DND-41 (cell line): ENCODE data around the gene FHL2.

Experiments used
- ATAC-seq: fragments of 200-7000 bp; cut with Tn5 transposase; 3 replicates; pipeline ENCODE4 v1.9.1; 2021; ENCODE audit warnings: low read depth; ENCODE audit not compliant: insufficient read depth
- DNase-seq: peaks from one replicate; pipeline ENCODE4 v3.0.0-alpha.2; 2020
- H2AFZ ChIP-seq: 2 replicates; pipeline ENCODE4 v1.6.0; 2012; ENCODE audit warnings: low read depth, low read length
- H3K27ac ChIP-seq: 2 replicates; pipeline ENCODE4 v1.5.1; 2012; ENCODE audit warnings: low read length, inconsistent platforms
- H3K27me3 ChIP-seq: fragments of 200-600 bp; sonication (generic); 2 replicates; pipeline ENCODE4 v1.6.0; 2012; ENCODE audit warnings: low read length, mild to moderate bottlenecking, inconsistent platforms; ENCODE audit not compliant: insufficient read depth, poor library complexity
- H3K36me3 ChIP-seq: 2 replicates; pipeline ENCODE4 v1.5.1; 2012; ENCODE audit warnings: low read length, inconsistent platforms; ENCODE audit not compliant: insufficient read depth
- H3K4me1 ChIP-seq: 2 replicates; pipeline ENCODE4 v1.5.1; 2012; ENCODE audit warnings: mild to moderate bottlenecking, low read length; ENCODE audit not compliant: insufficient read depth
- H3K4me2 ChIP-seq: 2 replicates; pipeline ENCODE4 v1.6.0; 2012; ENCODE audit warnings: mild to moderate bottlenecking, moderate library complexity, low read length, inconsistent platforms; ENCODE audit not compliant: insufficient read depth
- H3K4me3 ChIP-seq, 2 experiments: fragments of 200-600 bp in 1 of 2; shearing (Covaris generic) in 1 of 2; 2 replicates each; pipeline ENCODE4 v1.5.1; 2012 to 2016; ENCODE audit warnings: inconsistent platforms in 2 of 2, low read length in 2 of 2, mild to moderate bottlenecking in 2 of 2, low read depth in 1 of 2, moderate library complexity in 1 of 2
- H3K79me2 ChIP-seq: 2 replicates; pipeline ENCODE4 v1.6.0; 2012; ENCODE audit warnings: low read length, inconsistent platforms; ENCODE audit not compliant: insufficient read depth
- H3K9ac ChIP-seq: 2 replicates; pipeline ENCODE4 v1.6.0; 2012; ENCODE audit warnings: low read depth, mild to moderate bottlenecking, inconsistent platforms, low read length, moderate library complexity
- H3K9me3 ChIP-seq: 2 replicates; pipeline ENCODE4 v1.5.1; 2012; ENCODE audit warnings: low read length, moderate library complexity, mild to moderate bottlenecking, inconsistent platforms; ENCODE audit not compliant: insufficient read depth, severe bottlenecking
- H4K20me1 ChIP-seq: 2 replicates; pipeline ENCODE4 v1.6.0; 2012; ENCODE audit warnings: low read length; ENCODE audit not compliant: insufficient read depth
- EZH2 ChIP-seq: IDR thresholded peaks from 3 replicates; pipeline ENCODE4 v1.6.1; 2012; ENCODE audit warnings: borderline replicate concordance, low read depth, mild to moderate bottlenecking, moderate library complexity, low read length, inconsistent platforms; ENCODE audit not compliant: severe bottlenecking
- TF ChIP-seq, protein P1 (sequence below): IDR thresholded peaks from 2 replicates; pipeline ENCODE4 v1.5.1; 2012; ENCODE audit warnings: borderline replicate concordance, low read length, moderate library complexity, mild to moderate bottlenecking; ENCODE audit not compliant: poor library complexity, severe bottlenecking; ENCODE audit errors: extremely low read depth

The FHL2 gene

DNA sequence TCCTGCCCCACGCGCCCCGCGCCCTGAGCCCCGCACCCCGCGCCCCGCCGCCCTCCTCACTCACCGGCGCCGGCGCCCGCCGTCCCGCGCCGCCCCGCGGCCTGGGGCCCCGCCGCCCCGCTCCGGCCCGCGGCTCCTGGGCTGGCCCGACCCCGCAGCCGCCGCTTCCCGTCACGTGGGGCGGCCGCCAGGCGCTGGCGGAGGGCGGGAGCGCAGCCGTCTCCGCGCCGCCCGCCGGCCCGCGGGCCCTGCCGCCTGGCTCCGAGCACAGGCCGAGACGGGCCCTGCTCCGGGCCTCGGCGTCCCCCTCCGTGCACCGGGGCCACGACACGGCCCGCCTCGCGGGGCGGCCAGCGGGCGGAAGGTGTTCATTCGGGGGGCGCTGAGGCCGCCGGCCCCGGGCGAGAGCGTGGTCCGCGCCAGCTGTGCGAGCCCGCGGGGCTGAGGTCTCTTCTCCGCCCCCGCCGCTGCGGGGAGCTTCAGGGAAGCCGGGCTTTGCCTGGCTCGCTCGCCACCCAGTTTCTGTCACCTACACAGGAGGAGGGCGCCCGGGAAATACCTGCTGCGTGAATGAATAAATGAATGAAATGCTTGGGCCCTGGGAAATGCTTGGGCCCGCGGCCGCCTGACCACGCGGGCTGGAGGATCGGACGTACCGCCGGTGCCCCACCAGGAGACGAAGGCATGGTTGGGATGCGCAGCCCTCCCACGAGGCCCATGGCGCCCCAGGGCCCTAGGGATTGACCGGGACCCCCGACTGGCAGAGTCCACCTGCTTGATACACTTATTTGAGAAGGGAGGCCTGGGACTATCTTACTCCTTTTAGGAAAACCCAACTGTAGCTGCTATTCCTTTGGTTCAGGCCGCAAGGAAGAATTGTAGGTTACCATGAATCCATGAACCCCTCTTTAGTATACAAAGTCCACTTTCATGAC, 69.0 kb downstream of the FHL2 start, which contains the start of gene TGFBRAP1:
TSS of gene TGFBRAP1 (minus strand) at position 175 of the 935 bp plus-strand sequence. CDS start 21,434 bp downstream, outside the sequence.
- Histone ChIP-seq H3K4me1 (peaks cover 25% of the 10 kb centered on the region), H3K9me3 (no peaks in the 10 kb centered on the region), H3K27ac (peak within 1 kb of the TSS; percentile 88), H3K4me3 (peak within 1 kb of the TSS; percentile 73 to 86), H4K20me1 (peaks cover 10% of the 10 kb centered on the region; the same call in 1 of the 2 replicates), H3K27me3 (no peaks in the 10 kb centered on the region), H3K79me2 (peaks cover 54% of the 10 kb centered on the region), H2AFZ (peak within 1 kb of the TSS; percentile 94), H3K36me3 (peaks cover 10% of the 10 kb centered on the region; the same call in 1 of the 2 replicates), H3K9ac (peak within 1 kb of the TSS; percentile 99), H3K4me2 (peak within 1 kb of the TSS; percentile 95)
- ATAC-seq = peak; percentile 85
- peak; percentile 56 for DNase-seq
- no peak for TF ChIP-seq EZH2
- TF ChIP-seq, protein P1, sequence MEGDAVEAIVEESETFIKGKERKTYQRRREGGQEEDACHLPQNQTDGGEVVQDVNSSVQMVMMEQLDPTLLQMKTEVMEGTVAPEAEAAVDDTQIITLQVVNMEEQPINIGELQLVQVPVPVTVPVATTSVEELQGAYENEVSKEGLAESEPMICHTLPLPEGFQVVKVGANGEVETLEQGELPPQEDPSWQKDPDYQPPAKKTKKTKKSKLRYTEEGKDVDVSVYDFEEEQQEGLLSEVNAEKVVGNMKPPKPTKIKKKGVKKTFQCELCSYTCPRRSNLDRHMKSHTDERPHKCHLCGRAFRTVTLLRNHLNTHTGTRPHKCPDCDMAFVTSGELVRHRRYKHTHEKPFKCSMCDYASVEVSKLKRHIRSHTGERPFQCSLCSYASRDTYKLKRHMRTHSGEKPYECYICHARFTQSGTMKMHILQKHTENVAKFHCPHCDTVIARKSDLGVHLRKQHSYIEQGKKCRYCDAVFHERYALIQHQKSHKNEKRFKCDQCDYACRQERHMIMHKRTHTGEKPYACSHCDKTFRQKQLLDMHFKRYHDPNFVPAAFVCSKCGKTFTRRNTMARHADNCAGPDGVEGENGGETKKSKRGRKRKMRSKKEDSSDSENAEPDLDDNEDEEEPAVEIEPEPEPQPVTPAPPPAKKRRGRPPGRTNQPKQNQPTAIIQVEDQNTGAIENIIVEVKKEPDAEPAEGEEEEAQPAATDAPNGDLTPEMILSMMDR = no peak

DNA sequence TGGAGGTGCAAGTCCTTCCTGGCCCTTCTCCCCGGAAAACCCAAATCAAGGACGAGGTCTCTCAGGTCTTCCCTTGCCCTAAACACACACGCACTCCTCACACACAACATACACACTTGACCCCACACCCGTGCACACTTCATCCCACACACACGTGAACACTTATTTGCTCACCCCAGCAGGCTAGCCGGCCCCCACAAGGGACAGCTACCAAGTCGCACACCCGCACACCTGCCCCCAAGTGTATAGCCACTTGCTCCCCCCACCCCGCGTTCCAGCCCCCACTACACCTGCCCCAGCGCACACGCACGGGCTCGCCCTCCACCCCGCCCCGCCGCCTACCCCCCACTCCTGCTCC, 69.7 kb downstream of the FHL2 start:
- Histone ChIP-seq H3K27me3 (no peaks in the 10 kb centered on the region), H2AFZ (peak overlapping the region; percentile 92), H3K4me1 (peaks cover 25% of the 10 kb centered on the region), H3K4me2 (peak overlapping the region; percentile 94), H3K4me3 (peak overlapping the region; percentile 41 to 86; a peak in 3 of 4 replicates), H3K79me2 (peaks cover 61% of the 10 kb centered on the region), H3K9ac (peak overlapping the region; percentile 78), H3K36me3 (peaks cover 3% of the 10 kb centered on the region; the same call in 1 of the 2 replicates), H3K27ac (peak overlapping the region; percentile 81), H4K20me1 (peaks cover 12% of the 10 kb centered on the region; the same call in 1 of the 2 replicates), H3K9me3 (no peaks in the 10 kb centered on the region)
- peak; percentile 30 for ATAC-seq
- peak; percentile 28 for DNase-seq
- no peak for TF ChIP-seq EZH2
- TF ChIP-seq, protein P1 = no peak

DNA sequence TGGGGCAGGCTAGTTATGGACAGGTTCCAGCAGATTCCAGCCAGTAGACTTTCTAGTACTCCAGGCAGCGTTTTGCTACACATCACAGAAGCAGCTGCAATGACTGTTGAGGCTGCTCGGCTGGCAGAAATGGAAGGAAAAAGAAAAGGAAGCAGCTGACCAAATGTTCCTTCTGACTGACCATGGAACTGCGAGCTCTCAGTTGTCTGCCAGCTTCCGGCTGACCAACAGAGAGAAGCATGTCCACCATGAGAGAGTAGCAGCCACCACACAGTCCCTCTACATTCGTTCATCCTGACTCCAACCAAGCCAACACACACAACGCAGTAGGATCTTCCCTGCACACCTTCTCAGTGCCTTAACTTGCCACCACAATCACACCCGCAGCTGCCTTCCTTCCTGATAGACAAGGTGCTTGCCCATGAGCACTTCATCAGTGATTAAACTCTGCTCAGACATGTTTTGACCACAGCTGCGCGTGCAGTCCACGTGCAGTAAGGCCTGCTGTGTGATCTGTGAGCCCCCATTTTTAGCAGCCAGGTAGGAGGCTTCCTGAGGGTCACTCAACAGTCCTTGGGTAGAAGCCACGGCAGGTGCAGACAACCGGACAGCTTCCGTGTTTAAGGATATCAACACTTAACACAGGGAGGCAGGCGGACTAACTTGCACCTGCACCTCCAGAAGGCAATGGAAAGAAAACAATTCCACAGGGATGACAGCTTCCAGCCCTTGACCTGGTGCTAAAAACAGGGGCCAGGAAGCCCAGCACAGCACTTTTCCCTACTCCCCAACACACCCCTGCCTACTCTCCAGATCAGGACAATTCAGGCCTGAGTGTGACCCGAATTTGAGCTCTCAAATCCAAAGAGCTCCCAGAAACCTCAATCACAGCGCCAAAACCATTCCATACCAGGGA, 70.3 kb downstream of the FHL2 start:
- Histone ChIP-seq H3K9ac (peak overlapping the region; percentile 78), H3K27ac (peak overlapping the region; percentile 81), H3K79me2 (peaks cover 67% of the 10 kb centered on the region), H3K4me1 (peaks cover 25% of the 10 kb centered on the region), H3K36me3 (no peaks in the 10 kb centered on the region; the same call in 1 of the 2 replicates), H4K20me1 (peaks cover 12% of the 10 kb centered on the region; the same call in 1 of the 2 replicates), H3K9me3 (no peaks in the 10 kb centered on the region), H2AFZ (peak overlapping the region; percentile 92), H3K4me2 (peak overlapping the region; percentile 94), H3K27me3 (no peaks in the 10 kb centered on the region), H3K4me3 (peak overlapping the region; percentile 41 to 86; a peak in 3 of 4 replicates)
- peak; percentile 37 for DNase-seq
- TF ChIP-seq, protein P1 = no peak
- no peak for TF ChIP-seq EZH2
- ATAC-seq = peak; percentile 38
